Measurements from ENCODE around the gene GLI1.

GRCh38 chr12:57452181-57452936, 7.2 kb upstream of the GLI1 start:
- TF ChIP-seq, protein P1, sequence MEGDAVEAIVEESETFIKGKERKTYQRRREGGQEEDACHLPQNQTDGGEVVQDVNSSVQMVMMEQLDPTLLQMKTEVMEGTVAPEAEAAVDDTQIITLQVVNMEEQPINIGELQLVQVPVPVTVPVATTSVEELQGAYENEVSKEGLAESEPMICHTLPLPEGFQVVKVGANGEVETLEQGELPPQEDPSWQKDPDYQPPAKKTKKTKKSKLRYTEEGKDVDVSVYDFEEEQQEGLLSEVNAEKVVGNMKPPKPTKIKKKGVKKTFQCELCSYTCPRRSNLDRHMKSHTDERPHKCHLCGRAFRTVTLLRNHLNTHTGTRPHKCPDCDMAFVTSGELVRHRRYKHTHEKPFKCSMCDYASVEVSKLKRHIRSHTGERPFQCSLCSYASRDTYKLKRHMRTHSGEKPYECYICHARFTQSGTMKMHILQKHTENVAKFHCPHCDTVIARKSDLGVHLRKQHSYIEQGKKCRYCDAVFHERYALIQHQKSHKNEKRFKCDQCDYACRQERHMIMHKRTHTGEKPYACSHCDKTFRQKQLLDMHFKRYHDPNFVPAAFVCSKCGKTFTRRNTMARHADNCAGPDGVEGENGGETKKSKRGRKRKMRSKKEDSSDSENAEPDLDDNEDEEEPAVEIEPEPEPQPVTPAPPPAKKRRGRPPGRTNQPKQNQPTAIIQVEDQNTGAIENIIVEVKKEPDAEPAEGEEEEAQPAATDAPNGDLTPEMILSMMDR (IDR thresholded peaks at IDR 0.05), result no peak
- TF ChIP-seq POLR2A (IDR thresholded peaks at IDR 0.05), result no peak

Data from Peyer's patch (tissue), 4 donors.